GM12801 (cell line): Measurements from ENCODE around the gene VWA3B.

Experiments
- CTCF ChIP-seq: IDR thresholded peaks from one replicate; pipeline ENCODE4 v1.5.1; 2011; ENCODE audit warnings: control low read depth; ENCODE audit not compliant: insufficient read length; ENCODE audit errors: extremely low read depth

VWA3B gene

GRCh38 chr2:98311090-98311489 is 224.1 kb downstream of the VWA3B start:
- TF ChIP-seq CTCF, result no peak

GRCh38 chr2:98311771-98312545 is 225.0 kb downstream of the VWA3B start:
- no peak for TF ChIP-seq CTCF

- TF ChIP-seq CTCF, result no peak
Observed at GRCh38 chr2:98313492-98314250, 226.7 kb downstream of the VWA3B start.

- no peak for TF ChIP-seq CTCF
Observed at GRCh38 chr2:98314251-98314650, 227.3 kb downstream of the VWA3B start.

- TF ChIP-seq CTCF, result no peak
Observed at GRCh38 chr2:98315957-98316356, 229.0 kb downstream of the VWA3B start.

- no peak for TF ChIP-seq CTCF
Observed at GRCh38 chr2:98317214-98317613, 230.2 kb downstream of the VWA3B start.

- TF ChIP-seq CTCF, result no peak
Observed at GRCh38 chr2:98324181-98324580, 237.2 kb downstream of the VWA3B start.
